ENCODE data around the gene MTMR11.

Gene MTMR11

DNA sequence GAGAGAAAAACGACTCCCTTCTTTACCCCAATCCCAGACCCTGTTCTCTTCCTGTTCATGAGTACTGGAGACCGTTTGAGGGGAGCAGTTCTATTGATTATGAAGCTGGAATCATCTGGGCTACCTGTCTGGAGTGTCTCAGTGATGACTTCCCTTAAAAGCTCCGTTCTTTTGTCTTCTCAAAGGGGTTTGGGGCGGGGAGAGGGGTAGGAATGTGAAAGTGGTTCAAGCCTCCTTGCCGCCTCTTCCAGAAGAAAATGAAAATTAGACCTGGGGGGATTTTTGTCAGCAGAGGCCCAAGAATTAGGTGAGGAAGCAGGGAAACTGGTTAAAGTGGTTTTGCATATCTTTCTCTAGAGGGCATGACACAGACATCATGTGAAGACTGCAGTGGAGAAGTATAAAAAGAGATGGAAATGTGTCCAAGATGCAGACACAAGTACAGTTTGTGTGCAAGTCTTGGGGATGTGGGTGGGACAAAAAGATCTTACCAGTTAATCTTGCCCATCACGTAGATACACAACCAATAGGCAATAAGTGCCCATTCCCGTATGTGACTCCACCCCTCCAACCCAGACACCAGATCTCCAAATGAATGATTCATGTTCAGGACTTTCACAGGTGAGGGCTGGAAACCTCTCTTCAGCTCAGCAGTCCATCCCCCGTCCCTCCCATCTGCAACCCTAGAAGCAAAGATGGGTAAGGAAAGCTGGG is 470 bp upstream of the MTMR11 start:
- no peak for DNase-seq

DNA sequence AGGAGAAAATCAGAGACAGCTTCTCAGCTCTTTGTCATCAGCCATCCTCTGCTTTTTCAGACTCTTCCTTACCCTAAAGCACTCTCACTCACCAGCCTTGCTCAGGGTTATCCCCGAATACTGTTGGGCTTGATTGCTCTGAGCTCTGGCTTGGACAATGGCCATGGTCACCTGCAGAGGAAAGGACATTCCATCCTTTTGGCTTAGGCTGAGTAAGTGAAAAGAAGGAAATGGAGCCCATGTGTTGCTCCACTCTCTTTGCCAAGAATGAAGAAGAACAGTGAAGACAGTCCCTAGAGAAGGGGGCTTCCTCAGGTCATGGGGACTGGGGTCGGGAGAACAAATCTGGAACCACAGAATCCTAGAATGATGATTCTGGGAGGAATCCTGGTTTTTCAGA is 2.3 kb downstream of the MTMR11 start:
- DNase-seq, result no peak

GRCh38 chr1:149933208-149933607 is 3.5 kb downstream of the MTMR11 start:
- no peak for DNase-seq

GRCh38 chr1:149932474-149932873 is 4.2 kb downstream of the MTMR11 start:
- DNase-seq, result no peak

DNA sequence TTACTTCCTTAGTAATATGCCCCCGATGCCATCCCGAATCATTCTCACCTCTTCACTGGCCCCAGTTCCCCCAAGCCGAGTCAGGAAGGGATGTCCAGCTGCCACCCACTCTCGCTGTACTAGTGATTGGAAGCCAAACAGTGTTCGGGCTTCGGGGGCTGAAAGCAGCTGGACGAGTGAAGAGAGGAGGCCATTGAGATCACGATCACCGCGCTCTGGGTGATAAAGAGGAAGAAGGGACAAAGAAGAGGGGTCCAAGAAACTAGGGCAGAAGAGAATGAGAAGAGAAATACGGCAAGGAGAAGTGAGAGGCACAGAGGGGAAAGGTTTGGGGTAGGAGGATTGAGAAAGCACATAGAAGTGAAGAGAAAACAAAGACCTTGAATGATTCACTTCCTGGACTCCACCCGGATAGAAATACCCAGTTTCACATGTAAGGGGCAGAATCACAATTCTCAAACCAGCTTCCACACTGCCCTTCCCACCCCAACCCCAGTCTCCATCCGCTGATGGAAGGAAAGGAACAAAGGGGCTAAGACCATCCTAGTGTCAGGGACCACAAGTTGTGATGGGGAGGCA is 5.4 kb downstream of the MTMR11 start:
- no peak for DNase-seq

DNA sequence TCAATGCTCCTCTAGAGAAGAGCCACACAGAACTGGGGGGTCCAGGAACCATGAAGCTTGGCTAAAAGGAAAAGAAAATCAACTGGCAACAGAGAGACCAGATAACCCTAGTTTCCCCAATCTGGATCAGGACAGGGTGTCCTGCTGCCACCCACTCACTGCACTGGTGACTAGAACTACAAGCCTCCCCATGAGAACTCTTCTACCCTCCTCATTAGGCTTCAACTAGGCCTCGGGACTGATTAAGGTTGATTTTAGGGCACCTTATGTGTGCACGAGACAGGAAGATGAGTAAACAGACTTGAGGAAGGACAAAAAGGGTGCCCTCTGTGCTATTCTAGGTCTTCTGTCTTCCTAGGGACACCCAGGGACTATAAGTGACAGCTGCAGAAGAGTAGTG is 6.8 kb downstream of the MTMR11 start:
- DNase-seq, result no peak

DNA sequence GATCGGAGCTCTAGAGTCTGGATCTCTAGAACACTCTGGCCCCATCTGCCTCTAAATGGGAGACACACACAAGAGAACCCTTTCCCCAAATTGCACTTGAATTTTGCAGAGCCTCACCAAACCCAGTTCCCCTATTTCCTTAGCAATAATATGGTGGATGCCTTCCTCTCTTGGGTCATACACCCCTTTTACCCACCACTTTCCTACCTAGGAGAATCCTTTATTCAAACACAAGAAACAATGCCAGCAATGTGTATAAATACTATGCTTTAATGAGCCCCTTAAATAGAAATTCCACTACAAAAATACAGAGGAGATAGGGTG is 8.3 kb downstream of the MTMR11 start:
- no peak for DNase-seq

DNA sequence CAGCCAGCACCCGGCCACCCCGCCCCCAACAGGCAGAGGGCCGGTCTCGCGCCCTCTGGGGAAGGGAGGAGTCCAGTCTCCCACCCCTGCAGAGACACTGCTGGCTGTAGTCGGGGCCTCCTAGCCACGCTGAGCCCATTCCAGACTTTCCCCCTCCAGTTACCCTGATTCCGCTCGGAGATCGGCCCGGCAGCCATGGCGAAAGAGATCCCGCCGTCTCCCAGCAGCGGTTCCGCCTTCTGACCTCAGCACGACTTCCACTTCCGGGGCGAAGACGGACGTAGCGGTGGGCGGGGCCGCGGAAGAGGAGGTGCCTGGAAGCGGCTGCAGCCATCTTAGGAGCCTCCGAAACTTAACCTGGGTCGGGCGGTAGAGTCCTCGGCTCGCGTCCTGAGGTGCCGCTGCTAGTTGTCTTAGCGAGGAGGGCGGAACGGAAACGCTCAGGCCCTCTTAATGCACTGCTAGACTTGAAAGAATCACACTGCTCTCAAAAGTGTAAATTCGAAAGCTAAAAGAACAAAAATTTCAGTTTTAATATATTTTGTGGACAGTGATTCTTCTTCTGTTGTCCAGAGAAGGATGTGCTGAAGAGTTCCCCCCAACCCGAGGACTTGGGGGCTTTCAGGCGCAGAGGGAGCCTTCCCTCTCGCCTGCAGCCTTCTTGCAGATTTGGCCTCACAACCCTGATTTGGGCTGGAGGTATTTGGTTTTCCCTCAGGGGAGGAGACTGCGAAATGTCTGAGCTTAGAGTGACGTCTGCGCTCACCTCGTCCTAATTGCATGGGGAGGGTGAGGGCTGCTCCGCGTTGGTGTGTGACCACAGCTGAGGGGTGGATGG is 8.9 kb downstream of the MTMR11 start, which contains the start of gene SF3B4:
Gene SF3B4, minus strand, starts transcription at position 241 of the 838 bp plus-strand sequence. Its CDS starts 44 bp downstream, at position 197.
- DNase-seq, result peak; percentile 95

DNA sequence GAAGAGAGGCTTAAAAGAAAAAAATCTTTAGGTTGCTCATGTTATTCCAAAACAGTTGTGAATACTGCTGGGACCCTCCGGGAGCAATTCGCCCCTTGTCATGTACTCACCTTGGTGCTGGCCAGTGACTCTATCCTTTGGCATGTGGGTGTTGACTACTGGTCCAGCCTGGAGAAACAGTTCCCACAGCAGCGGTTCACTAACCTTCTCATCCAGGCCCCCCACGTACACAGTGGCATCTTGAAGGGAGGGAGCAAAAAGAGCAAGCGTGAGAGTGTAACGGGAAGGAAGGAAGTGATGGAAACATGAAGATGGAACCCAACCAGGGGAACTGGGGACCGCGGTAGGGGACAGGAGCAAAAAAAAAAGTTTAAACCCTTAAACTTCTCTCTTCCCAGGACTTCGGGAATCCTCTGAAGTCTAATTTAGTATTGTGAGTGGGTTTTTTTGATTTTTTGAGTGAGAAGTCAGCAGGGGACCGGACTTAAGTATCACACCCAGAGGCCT is 9.6 kb downstream of the MTMR11 start:
- no peak for DNase-seq

DNA sequence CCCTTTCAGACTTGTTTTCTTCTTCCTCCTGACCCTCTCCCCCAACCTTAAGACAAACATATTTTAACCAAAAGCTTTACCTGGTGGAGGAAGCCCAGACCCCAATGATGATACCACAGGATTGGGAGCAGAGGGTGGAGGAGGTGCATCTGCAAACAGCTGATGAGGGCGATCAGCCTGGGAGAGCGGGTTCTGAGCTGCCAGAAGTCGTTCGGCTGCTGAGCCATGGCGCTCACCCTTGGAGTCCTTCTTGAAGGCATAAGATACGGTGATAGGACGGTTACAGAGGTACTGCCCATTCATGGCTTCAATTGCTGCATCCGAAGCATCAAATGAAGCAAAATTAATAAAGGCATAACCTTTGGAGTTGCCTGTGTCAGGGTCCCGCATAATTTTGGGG is 10.4 kb downstream of the MTMR11 start:
- no peak for DNase-seq

DNA sequence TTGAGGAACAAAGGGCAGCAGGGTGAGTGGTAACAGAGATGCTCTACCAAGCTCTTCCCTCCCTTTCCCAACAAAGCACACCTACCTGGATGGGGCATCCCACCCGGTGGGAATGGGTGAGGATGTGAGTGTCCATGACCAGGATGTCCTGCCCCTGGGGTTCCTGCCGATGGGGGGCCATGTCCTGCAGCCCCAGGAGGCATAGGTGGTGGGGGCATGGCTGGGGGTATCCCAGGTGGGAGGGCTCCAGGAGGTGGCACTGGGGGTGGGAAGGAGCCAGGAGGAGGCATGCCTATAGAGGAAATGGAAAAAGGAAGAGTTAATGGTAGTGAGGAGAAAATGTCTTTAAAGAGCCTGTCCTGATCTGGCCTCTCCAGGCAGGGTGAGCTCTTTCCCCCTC is 10.9 kb downstream of the MTMR11 start:
- DNase-seq, result no peak

GRCh38 chr1:149925345-149925744 is 11.3 kb downstream of the MTMR11 start:
- no peak for DNase-seq

DNA sequence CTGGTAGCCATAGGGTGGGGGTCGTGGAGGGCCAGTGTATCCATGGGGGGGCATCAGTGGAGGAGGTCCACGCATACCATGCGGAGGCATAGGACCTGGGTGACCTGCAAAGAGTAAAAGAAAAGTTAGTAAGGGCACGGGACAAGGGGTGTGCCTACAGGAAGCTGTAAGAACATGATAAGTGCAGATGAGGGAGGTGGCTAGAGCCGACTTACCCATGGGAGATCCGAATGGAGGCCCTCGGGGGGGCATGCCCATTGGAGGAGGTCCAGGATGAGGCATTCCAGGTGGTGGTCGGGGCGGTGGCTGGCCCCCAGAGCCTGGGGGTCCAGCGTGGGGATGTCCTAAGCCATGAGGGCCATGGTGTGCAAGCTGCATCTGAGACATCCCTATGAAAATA is 13.1 kb downstream of the MTMR11 start:
- no peak for DNase-seq

GRCh38 chr1:149917571-149918144 is 19.0 kb downstream of the MTMR11 start, which contains the start of gene SV2A:
TSS of gene SV2A (minus strand) at chr1:149917844. CDS start at chr1:149913840, 4,004 bp downstream.
- peak; percentile 66 for DNase-seq

DNA sequence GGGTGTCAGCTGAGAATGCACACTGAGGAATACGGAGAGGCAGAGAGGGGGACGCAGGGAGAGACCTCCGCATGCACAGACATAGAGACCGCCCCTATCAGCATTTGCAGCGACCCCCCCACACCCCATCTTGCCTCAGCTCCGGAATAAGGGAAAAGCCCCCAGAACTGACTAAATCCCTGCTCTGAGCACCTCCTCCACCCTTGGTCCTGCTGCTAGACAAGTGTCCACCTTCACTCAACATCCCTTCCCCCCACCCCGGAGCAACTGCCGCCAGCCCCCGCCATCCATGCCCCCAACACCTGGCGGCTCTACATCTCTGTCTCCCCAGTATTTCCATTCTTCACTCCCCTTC is 19.8 kb downstream of the MTMR11 start:
- DNase-seq, result no peak

DNA sequence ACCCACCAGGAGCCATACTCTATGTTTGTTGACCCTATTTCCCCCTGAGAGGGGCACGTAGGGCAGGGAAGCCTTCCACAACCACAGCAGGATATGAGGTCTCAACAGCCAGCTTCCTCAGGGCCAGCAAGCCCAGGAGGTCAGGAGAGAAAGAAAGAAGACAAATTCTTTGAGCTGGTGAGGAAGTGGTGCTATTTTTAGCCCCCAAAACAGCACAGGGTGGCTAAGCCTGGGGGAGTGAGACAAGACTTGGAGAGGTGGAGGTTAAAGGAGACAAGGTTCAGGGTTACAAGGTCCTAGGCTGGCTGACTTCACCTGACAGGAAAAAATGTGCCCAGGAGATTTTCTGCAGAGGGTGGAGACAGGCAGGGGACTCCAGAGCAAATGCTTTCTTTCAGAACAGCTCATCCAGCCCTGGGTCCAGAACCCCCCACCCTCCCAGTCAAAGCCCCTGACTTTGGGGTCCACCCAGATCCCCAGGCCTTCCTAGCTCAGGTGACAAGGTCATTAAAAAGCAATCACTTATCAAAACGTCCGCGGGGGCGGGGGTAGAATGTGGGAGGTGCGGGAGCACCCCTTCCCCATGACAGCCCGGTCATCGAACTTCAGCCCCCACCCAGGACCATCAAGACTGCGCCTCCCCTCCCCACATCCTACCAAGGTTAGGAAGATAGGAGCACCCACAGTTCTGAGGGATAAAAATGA is 20.3 kb downstream of the MTMR11 start:
- DNase-seq, result no peak

DNA sequence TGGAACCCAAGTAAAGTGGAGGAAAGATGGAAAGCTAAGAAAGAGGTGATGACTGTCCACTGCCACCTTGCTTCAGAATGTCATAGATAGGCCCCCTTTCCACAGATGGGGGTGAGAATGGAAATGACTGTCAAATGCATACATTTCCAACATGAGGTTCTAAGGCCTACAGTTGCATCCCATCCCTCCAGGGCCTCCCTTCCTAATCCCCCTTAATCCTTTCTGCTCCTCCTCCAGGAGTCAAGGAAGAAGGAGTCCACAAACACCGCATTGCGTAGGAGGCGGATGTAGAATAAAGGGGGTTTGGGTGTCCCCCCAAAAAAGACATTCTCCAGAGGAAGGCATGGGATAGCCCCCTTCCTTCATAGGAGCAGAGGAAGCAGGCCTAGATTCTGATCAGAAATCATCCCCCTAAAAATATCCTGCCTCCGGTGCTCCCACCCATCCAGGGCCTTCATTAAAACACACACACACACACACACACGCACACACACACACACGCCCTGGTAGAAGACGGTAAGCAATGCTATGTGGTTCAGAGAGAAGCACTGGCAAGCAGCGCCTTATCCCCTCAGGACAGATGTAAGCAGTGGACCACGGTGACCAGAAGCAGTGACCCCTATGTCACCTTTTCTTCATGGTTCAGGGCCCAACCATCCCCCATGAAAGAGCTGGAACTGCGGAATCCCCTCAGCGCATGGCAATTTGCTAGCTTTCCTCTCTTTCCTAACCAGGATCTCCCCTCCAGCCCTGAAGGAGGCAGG is 21.1 kb downstream of the MTMR11 start:
- no peak for DNase-seq

GRCh38 chr1:149914545-149914944 is 22.1 kb downstream of the MTMR11 start:
- DNase-seq, result no peak

- DNase-seq, result no peak
These were observed 30.1 kb downstream of the MTMR11 start for GRCh38 chr1:149906570-149907075.

- no peak for DNase-seq
These were observed 32.7 kb downstream of the MTMR11 start for GRCh38 chr1:149903836-149904491.

Data from NCI-H2171 treated with DMSO at 0.1 percent for 48 hours (cell line).